DND-41 (cell line): ENCODE data around the gene PRRX2.

ENCODE experiments used
- ATAC-seq: fragments of 200-7000 bp; cut with Tn5 transposase; 3 replicates; pipeline ENCODE4 v1.9.1; 2021; ENCODE audit warnings: low read depth; ENCODE audit not compliant: insufficient read depth
- DNase-seq: peaks from one replicate; pipeline ENCODE4 v3.0.0-alpha.2; 2020
- H2AFZ ChIP-seq: 2 replicates; pipeline ENCODE4 v1.6.0; 2012; ENCODE audit warnings: low read depth, low read length
- H3K27ac ChIP-seq: 2 replicates; pipeline ENCODE4 v1.5.1; 2012; ENCODE audit warnings: low read length, inconsistent platforms
- H3K27me3 ChIP-seq: fragments of 200-600 bp; sonication (generic); 2 replicates; pipeline ENCODE4 v1.6.0; 2012; ENCODE audit warnings: low read length, mild to moderate bottlenecking, inconsistent platforms; ENCODE audit not compliant: insufficient read depth, poor library complexity
- H3K36me3 ChIP-seq: 2 replicates; pipeline ENCODE4 v1.5.1; 2012; ENCODE audit warnings: low read length, inconsistent platforms; ENCODE audit not compliant: insufficient read depth
- H3K4me1 ChIP-seq: 2 replicates; pipeline ENCODE4 v1.5.1; 2012; ENCODE audit warnings: mild to moderate bottlenecking, low read length; ENCODE audit not compliant: insufficient read depth
- H3K4me2 ChIP-seq: 2 replicates; pipeline ENCODE4 v1.6.0; 2012; ENCODE audit warnings: mild to moderate bottlenecking, moderate library complexity, low read length, inconsistent platforms; ENCODE audit not compliant: insufficient read depth
- H3K4me3 ChIP-seq, 2 experiments: fragments of 200-600 bp in 1 of 2; shearing (Covaris generic) in 1 of 2; 2 replicates each; pipeline ENCODE4 v1.5.1; 2012 to 2016; ENCODE audit warnings: inconsistent platforms in 2 of 2, low read length in 2 of 2, mild to moderate bottlenecking in 2 of 2, low read depth in 1 of 2, moderate library complexity in 1 of 2
- H3K79me2 ChIP-seq: 2 replicates; pipeline ENCODE4 v1.6.0; 2012; ENCODE audit warnings: low read length, inconsistent platforms; ENCODE audit not compliant: insufficient read depth
- H3K9ac ChIP-seq: 2 replicates; pipeline ENCODE4 v1.6.0; 2012; ENCODE audit warnings: low read depth, mild to moderate bottlenecking, inconsistent platforms, low read length, moderate library complexity
- H3K9me3 ChIP-seq: 2 replicates; pipeline ENCODE4 v1.5.1; 2012; ENCODE audit warnings: low read length, moderate library complexity, mild to moderate bottlenecking, inconsistent platforms; ENCODE audit not compliant: insufficient read depth, severe bottlenecking
- H4K20me1 ChIP-seq: 2 replicates; pipeline ENCODE4 v1.6.0; 2012; ENCODE audit warnings: low read length; ENCODE audit not compliant: insufficient read depth
- EZH2 ChIP-seq: IDR thresholded peaks from 3 replicates; pipeline ENCODE4 v1.6.1; 2012; ENCODE audit warnings: borderline replicate concordance, low read depth, mild to moderate bottlenecking, moderate library complexity, low read length, inconsistent platforms; ENCODE audit not compliant: severe bottlenecking
- TF ChIP-seq, protein P1 (sequence below): IDR thresholded peaks from 2 replicates; pipeline ENCODE4 v1.5.1; 2012; ENCODE audit warnings: borderline replicate concordance, low read length, moderate library complexity, mild to moderate bottlenecking; ENCODE audit not compliant: poor library complexity, severe bottlenecking; ENCODE audit errors: extremely low read depth

PRRX2 gene

DNA sequence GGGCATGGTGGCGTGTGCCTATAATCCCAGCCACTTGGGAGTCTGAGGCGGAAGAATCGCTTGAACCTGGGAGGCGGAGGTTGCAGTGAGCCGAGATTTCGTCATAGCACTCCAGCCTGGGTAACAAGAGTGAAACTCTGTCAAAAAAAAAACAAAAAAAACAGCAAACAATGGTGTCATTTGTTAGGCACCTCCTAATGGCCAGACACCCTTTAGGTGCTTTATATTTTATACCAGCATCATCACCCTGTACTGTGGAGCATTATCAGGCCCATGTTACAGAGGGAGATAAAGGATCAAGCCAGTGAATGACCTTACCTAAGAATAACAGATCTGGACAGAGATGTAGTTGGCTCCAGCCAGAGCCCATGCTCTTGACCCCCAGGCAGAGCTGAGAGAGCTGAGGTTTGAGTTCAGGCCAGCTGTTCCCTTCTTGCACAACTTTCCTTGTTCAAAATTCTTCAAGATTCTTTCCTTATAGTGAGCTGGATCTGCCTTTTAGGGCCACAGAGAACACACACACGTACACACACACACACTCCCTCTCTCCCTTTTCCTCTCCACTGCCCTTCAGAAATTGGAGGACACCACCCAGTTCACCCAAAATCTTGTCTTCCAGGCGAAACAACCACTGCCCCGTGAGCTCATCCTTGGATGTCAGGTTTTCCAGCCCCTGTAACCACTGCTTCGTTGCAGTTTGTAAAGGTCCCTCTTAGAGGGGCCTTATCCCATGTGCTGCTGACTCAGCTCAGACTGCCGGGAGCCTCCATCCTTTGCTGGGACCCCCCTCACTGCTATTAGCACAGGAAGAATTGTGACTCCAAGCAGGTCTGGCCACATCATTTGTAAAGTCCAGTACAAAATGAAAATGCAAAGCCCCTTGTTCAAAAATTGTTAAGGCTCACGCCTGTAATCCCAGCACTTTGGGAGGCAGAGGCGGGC lies 97.8 kb downstream of the PRRX2 start:
- no peak overlapping the region for H3K9ac ChIP-seq
- DNase-seq (no peak), ATAC-seq (no peak)
- H3K9me3 ChIP-seq = no peaks in the 10 kb centered on the region
- H3K36me3 ChIP-seq = no peaks in the 10 kb centered on the region
- H3K79me2 ChIP-seq = no peaks in the 10 kb centered on the region
- H4K20me1 ChIP-seq = no peaks in the 10 kb centered on the region
- no peaks in the 10 kb centered on the region for H3K27me3 ChIP-seq
- no peaks in the 10 kb centered on the region for H3K4me1 ChIP-seq
- no peak overlapping the region for H3K4me2 ChIP-seq
- no peak overlapping the region for H3K27ac ChIP-seq
- H2AFZ ChIP-seq = no peak overlapping the region
- no peak overlapping the region for H3K4me3 ChIP-seq
- TF ChIP-seq, protein P1, sequence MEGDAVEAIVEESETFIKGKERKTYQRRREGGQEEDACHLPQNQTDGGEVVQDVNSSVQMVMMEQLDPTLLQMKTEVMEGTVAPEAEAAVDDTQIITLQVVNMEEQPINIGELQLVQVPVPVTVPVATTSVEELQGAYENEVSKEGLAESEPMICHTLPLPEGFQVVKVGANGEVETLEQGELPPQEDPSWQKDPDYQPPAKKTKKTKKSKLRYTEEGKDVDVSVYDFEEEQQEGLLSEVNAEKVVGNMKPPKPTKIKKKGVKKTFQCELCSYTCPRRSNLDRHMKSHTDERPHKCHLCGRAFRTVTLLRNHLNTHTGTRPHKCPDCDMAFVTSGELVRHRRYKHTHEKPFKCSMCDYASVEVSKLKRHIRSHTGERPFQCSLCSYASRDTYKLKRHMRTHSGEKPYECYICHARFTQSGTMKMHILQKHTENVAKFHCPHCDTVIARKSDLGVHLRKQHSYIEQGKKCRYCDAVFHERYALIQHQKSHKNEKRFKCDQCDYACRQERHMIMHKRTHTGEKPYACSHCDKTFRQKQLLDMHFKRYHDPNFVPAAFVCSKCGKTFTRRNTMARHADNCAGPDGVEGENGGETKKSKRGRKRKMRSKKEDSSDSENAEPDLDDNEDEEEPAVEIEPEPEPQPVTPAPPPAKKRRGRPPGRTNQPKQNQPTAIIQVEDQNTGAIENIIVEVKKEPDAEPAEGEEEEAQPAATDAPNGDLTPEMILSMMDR = no peak
- TF ChIP-seq EZH2 = no peak

DNA sequence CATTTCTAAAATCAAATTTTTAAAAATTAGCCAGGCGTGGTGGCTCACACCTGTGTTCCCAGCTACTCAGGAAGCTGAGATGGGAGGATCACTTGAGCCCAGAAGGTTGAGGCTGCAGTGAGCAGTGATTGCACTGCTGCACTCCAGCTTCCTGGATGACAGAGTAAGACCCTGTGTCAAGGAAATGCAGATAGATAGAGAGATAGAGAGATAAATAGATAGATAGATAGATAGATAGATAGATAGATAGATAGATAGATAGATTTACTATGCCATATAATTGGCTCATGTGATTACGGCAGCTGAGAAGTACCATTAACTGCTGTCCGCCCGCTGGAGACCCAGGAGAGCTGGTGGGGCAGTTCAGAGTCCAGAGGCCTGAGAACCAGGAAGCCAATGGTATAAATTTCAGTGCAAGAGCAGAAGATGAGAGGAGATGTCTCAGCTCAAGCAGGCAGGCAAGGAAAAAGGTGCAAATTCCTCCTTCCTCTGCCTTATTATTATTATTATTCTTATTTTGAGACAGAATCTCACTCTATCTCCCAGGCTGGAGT lies 100.4 kb downstream of the PRRX2 start:
- no peaks in the 10 kb centered on the region for H3K9me3 ChIP-seq
- ATAC-seq = no peak
- no peaks in the 10 kb centered on the region for H4K20me1 ChIP-seq
- no peaks in the 10 kb centered on the region for H3K36me3 ChIP-seq
- no peaks in the 10 kb centered on the region for H3K4me1 ChIP-seq
- H3K4me3 ChIP-seq = no peak overlapping the region
- H3K79me2 ChIP-seq = no peaks in the 10 kb centered on the region
- H3K27ac ChIP-seq = no peak overlapping the region
- no peak overlapping the region for H3K4me2 ChIP-seq
- DNase-seq = no peak
- H3K27me3 ChIP-seq = no peaks in the 10 kb centered on the region
- H2AFZ ChIP-seq = no peak overlapping the region
- TF ChIP-seq, protein P1 = no peak
- no peak for TF ChIP-seq EZH2
- no peak overlapping the region for H3K9ac ChIP-seq

DNA sequence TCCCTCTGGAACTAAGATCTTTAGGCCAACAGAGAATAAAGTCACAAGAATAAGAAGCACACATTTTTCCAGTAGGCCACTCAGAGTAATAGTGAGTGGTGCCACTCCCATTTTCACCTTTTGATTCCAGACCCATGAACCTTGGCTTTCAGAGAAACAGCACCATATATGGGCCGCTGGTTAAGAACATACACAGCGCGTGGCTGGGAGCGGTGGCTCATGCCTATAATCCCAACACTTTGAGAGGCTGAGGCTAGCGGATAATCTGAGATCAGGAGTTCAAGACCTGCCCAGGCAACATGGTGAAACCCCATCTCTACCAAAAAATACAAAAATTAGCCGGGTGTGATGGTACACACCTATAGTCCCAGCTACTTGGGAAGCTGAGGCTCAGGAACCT lies 103.0 kb downstream of the PRRX2 start:
- H3K27me3 ChIP-seq = no peaks in the 10 kb centered on the region
- H3K9ac ChIP-seq = no peak overlapping the region
- H3K4me1 ChIP-seq = no peaks in the 10 kb centered on the region
- H3K79me2 ChIP-seq = no peaks in the 10 kb centered on the region
- no peak for ATAC-seq
- no peak overlapping the region for H2AFZ ChIP-seq
- H3K9me3 ChIP-seq = no peaks in the 10 kb centered on the region
- no peak overlapping the region for H3K4me3 ChIP-seq
- TF ChIP-seq, protein P1 = no peak
- TF ChIP-seq EZH2 = no peak
- no peak overlapping the region for H3K4me2 ChIP-seq
- no peak overlapping the region for H3K27ac ChIP-seq
- DNase-seq = no peak
- H4K20me1 ChIP-seq = no peaks in the 10 kb centered on the region
- no peaks in the 10 kb centered on the region for H3K36me3 ChIP-seq
